RWPE1 (cell line): ENCODE results near the gene TENM4.

Experiments
- CTCF ChIA-PET: fragments of 350-600 bp; sonication (Branson Sonifier 250); formaldehyde crosslinking; extraction: SDS; loops from one replicate; lab custom pipeline; 2021; lab: Yijun Ruan, JAX
- POLR2A ChIA-PET: fragments of 400-600 bp; formaldehyde crosslinking; extraction: SDS; loops from one replicate; lab custom pipeline; 2020; ENCODE audit warnings: antibody characterized with exemption; ENCODE audit not compliant: low non-redundant PET; lab: Yijun Ruan, JAX
- DNase-seq: peaks from one replicate; pipeline ENCODE4 v3.0.0; 2012; ENCODE audit warnings: low spot score
- H3K27ac ChIP-seq: fragments of 450-650 bp; 2 replicates; pipeline ENCODE4 v1.5.1; 2017
- TF ChIP-seq, protein P1 (sequence below): fragments of 450-650 bp; conservative IDR thresholded peaks from 2 replicates; pipeline ENCODE4 v1.5.1; 2017; ENCODE audit warnings: low read depth, mild to moderate bottlenecking

Gene TENM4

DNA sequence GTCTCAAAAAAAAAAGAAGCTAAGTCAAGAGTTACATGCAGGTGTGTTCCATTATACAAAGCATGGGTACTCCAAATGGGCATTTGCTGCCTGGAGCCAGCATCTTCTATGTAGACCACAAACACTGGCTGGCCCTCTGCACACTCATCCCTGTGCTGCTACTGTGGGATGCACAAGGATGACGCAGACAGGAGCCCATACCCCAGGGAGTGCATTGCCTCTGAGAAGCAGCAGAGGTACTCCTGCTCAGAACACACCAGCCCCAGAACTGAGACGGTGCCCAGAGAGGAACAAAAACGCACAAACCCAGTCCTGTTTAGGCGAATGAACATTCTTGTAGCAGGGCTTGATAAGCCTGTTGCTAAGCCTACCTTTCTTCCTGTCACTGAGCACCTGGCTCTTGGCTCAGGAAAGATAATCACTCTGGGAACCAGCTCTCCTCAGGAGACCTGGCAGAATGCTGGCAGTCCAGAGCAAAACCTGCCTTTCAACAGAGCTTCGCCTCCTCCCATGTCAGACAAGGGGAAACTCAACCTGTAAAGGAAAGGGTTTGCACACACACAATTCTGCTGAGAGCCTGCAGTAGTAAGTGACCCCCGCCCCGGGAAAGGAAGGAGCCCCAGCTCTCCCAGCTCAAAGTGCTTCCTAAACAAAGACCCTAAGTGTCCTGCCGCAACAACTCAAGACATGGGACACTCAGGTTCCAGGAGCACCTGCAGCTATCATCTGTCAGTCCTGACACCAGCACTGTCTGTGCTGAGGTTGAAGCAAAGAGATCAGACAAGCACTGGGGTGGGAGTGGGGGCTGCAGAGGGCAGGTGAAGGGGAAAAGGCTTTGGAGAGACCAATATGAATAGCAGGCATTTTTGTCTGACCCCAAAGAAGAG, 145.7 kb downstream of the TENM4 start:
- ChIA-PET POLR2A (no interaction called here), CTCF (no interaction called here)
- DNase-seq = no peak
- TF ChIP-seq, protein P1, sequence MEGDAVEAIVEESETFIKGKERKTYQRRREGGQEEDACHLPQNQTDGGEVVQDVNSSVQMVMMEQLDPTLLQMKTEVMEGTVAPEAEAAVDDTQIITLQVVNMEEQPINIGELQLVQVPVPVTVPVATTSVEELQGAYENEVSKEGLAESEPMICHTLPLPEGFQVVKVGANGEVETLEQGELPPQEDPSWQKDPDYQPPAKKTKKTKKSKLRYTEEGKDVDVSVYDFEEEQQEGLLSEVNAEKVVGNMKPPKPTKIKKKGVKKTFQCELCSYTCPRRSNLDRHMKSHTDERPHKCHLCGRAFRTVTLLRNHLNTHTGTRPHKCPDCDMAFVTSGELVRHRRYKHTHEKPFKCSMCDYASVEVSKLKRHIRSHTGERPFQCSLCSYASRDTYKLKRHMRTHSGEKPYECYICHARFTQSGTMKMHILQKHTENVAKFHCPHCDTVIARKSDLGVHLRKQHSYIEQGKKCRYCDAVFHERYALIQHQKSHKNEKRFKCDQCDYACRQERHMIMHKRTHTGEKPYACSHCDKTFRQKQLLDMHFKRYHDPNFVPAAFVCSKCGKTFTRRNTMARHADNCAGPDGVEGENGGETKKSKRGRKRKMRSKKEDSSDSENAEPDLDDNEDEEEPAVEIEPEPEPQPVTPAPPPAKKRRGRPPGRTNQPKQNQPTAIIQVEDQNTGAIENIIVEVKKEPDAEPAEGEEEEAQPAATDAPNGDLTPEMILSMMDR = no peak
- H3K27ac ChIP-seq = no peak overlapping the region

DNA sequence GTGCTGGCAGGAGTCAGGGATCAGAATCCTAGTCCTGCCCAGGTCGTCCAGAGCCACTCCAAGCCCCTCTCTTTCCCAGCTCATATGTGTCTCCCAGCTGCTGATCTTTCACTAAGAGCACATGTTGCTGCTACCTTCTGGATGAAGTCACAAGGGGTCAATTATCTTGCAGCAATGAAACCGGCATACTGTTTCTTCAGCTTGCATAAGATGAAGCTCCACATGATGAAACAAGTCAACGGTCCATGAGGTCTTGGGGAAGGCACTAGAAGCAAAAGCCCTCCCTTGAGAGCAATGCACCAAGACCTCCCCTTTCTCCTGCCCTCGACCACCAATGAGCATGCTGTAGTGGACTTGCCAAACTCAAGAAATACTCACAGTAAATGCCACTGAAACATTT, 148.9 kb downstream of the TENM4 start:
- no peak overlapping the region for H3K27ac ChIP-seq
- DNase-seq = no peak
- CTCF ChIA-PET = no interaction called here
- TF ChIP-seq, protein P1 = no peak
- POLR2A ChIA-PET = no interaction called here

DNA sequence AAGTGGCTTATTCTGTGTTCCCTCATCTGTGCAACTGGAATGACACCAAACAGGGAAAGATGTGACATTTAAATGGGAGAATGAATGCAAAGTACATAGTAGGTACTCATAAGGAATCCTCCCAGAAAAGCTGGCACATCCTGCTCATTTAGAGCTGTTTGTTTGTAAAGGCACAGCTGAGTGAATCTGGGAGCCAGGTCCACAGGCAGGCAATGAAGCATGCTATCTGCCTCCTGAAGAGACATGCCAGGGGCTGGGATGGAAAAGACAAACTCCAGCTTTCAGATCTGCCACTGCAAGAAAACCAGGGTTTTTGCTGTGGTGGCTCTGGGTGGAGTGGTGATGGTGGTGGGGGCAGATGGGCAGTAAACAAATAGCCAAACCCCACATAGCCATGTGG, 150.1 kb downstream of the TENM4 start:
- TF ChIP-seq, protein P1 = no peak
- ChIA-PET CTCF (no interaction called here), POLR2A (no interaction called here)
- no peak for DNase-seq
- H3K27ac ChIP-seq = no peak overlapping the region

DNA sequence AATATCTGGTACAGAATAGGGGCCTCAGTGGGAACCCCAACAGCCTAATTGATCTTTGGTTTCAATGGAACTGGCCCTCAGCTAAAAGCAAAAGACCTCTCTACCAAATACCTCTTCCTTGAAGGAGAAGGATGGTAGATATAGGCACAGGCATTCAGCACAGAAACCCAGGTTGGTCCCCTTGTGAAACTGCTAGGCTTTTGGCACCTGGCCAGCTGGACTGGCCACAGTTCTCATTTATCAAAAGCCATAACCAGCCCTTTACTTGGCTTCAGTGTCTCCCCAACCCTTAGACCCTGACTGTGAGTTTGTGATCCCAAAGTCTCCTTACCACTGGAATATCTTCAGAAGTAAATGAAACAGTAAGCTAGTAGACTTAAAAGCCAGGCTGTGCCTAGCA, 152.9 kb downstream of the TENM4 start:
- POLR2A ChIA-PET = no interaction called here
- CTCF ChIA-PET = no interaction called here
- TF ChIP-seq, protein P1 = no peak

DNA sequence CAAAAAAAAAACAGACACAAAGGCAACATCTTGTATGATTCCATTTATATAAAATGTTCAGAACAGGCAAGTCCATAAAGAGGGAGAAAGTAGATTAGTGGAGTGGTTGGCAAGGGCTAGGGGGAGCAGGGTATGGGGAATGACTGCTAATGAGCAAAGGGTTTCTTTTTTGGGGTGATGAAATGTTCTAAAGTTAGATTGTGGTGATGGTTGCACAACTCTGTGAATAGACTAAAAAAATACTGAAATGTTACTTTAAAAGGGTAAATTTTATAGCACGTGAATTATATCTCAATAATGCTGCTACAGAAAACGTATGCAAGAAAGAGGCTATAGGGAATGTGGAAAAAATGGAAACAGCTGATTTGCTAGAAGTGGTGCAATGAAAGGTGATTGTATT, 155.1 kb downstream of the TENM4 start:
- ChIA-PET CTCF (no interaction called here), POLR2A (no interaction called here)
- no peak for DNase-seq
- H3K27ac ChIP-seq = no peak overlapping the region
- TF ChIP-seq, protein P1 = no peak

More for the DNA sequence above, 152.9 kb downstream of the TENM4 start:
- no peak overlapping the region for H3K27ac ChIP-seq
- no peak for DNase-seq

DNA sequence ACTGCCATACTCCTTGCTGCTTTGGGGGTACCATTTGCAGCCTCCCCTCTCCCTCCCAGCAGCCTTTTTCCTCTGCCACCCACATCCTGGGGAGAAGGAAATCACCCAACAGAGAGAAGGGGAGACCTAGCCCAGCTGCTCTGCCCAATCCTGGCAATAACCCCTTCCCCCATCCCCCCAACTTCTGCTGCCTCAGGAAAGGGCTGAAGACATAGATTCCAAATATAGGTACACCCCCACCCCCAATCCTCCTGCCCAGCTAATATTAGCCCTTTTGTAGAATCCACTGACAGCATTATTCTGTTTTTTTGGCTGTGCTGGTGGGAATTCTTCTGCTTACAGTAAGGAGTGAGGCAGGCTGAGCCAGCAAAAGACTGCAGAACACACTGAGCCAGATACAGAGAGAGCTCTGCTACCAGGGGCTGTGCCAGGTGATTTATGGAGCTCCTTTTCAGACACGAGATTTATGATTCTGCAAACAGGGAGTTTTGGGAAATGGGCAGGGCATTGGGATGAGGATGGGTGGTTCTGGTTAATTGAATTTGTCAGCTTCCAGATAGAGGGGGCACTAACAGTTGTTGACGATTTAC, 164.0 kb downstream of the TENM4 start:
- H3K27ac ChIP-seq = no peak overlapping the region
- POLR2A ChIA-PET = no interaction called here
- CTCF ChIA-PET = interaction anchor here (0.7 kb wide), 1 partner anchor 178 kb away, joined by 4 read pairs; no protein-coding TSS in a partner anchor
- TF ChIP-seq, protein P1 = no peak
- no peak for DNase-seq
